ENCODE results near the gene IL15RA. TPM values are rescaled to one million over a fixed set of nuclear protein-coding genes. Genes with fewer than 3 reads are reported as not detected.

The IL15RA gene
- total and polyA plus RNA-seq, 2 of the 8 experiments (the other 6 are each of a cell fraction or from before 2014, with no cell fraction given), result 1.3 to 1.4 TPM

GRCh38 chr10:5919568-5919967 lies 57.8 kb downstream of the IL15RA start:
- no peak overlapping the region for H3K27ac ChIP-seq (ENCODE audit: low read depth, low read length)
- H3K79me1 ChIP-seq (ENCODE audit: low read depth, low read length), result no peaks in the 10 kb centered on the region
- peaks cover 44 to 85% (median 80%) of the 10 kb centered on the region in 4 experiments for H3K36me3 ChIP-seq (ENCODE audit: control insufficient read depth in 2 of 4, insufficient read depth in 4 of 4, low read length in 3 of 4)
- H3K27me3 ChIP-seq (replicated peaks in 1 of 4; ENCODE audit: control insufficient read depth in 3 of 4, extremely low read depth in 1 of 4, insufficient read depth in 3 of 4, low read length in 3 of 4), result no peaks in the 10 kb centered on the region
- DNase-seq (ENCODE audit: low read depth in 1 of 2, low spot score in 2 of 2), result no peak
- H3K79me2 ChIP-seq (ENCODE audit: control insufficient read depth in 1 of 2, insufficient read depth in 2 of 2, low read length in 2 of 2), result no peaks in the 10 kb centered on the region
- ChIA-PET POLR2A (ENCODE audit: partially characterized antibody) (no interaction called here), CTCF (ENCODE audit: partially characterized antibody) (no interaction called here)
- no peak overlapping the region for H2AFZ ChIP-seq (ENCODE audit: low read length)
- no peak overlapping the region for H2BK12ac ChIP-seq (ENCODE audit: low read depth, low read length)
- no peak overlapping the region for H2BK5ac ChIP-seq (ENCODE audit: low read depth, low read length)
- no peak overlapping the region for H3K14ac ChIP-seq (ENCODE audit: insufficient read length)
- no peaks in the 10 kb centered on the region for H3K4me1 ChIP-seq (replicated peaks in 1 of 4; ENCODE audit: control insufficient read depth in 3 of 4, insufficient read depth in 4 of 4, low read length in 3 of 4)
- H2BK120ac ChIP-seq (replicated peaks; ENCODE audit: low read depth, low read length), result no peak overlapping the region
- no peak overlapping the region for H4K91ac ChIP-seq (replicated peaks; ENCODE audit: insufficient read length, low read length)
- no peak overlapping the region for H4K5ac ChIP-seq (ENCODE audit: insufficient read length, low read depth, low read length)
- TF ChIP-seq SRF (IDR thresholded peaks at IDR 0.05; ENCODE audit: low read depth, low read length) (no peak), SP2 (IDR thresholded peaks at IDR 0.05; ENCODE audit: low read length) (no peak), CTBP2 (IDR thresholded peaks at IDR 0.05; ENCODE audit: borderline replicate concordance, insufficient read depth, insufficient read length, low read length) (no peak), CBX8 (IDR thresholded peaks at IDR 0.05; ENCODE audit: borderline replicate concordance, low read depth, low read length) (no peak)
- TF ChIP-seq, protein P1, sequence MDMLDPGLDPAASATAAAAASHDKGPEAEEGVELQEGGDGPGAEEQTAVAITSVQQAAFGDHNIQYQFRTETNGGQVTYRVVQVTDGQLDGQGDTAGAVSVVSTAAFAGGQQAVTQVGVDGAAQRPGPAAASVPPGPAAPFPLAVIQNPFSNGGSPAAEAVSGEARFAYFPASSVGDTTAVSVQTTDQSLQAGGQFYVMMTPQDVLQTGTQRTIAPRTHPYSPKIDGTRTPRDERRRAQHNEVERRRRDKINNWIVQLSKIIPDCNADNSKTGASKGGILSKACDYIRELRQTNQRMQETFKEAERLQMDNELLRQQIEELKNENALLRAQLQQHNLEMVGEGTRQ (IDR thresholded peaks at IDR 0.05; ENCODE audit: low read length), result no peak
- H3K4me2 ChIP-seq (ENCODE audit: insufficient read depth in 1 of 2, low read depth in 2 of 2, low read length in 2 of 2), result no peak overlapping the region
- no peak overlapping the region for H2AK5ac ChIP-seq (ENCODE audit: low read depth, low read length)
- H3K18ac ChIP-seq (ENCODE audit: extremely low read depth, low read length), result no peak overlapping the region
- H2BK15ac ChIP-seq (ENCODE audit: low read length), result no peak overlapping the region
- H3K4me3 ChIP-seq (ENCODE audit: extremely low read depth in 1 of 4, insufficient read depth in 2 of 4, low read depth in 3 of 4, low read length in 4 of 4), result no peak overlapping the region
- no peak overlapping the region for H2BK20ac ChIP-seq (ENCODE audit: low read length)
- peaks cover 4% of the 10 kb centered on the region; the same call in 1 of the 2 replicates for H3K23me2 ChIP-seq (ENCODE audit: low read depth, low read length)
- no peak overlapping the region for H3K9ac ChIP-seq (replicated peaks in 1 of 4; ENCODE audit: extremely low read depth in 1 of 4, low read depth in 3 of 4, low read length in 3 of 4)
- FAIRE-seq, result no peak
- H4K8ac ChIP-seq (ENCODE audit: extremely low read depth, insufficient read depth, low read length), result no peak overlapping the region
- H3K9me3 ChIP-seq (ENCODE audit: insufficient read depth in 2 of 2, low read depth in 1 of 2, low read length in 1 of 2), result no peaks in the 10 kb centered on the region
- H3K56ac ChIP-seq (replicated peaks; ENCODE audit: insufficient read length, low read depth, low read length), result no peak overlapping the region
- peaks cover 2 to 4% of the 10 kb centered on the region in 2 experiments for H4K20me1 ChIP-seq (replicated peaks in 1 of 2; ENCODE audit: control insufficient read depth in 1 of 2, insufficient read depth in 2 of 2, low read length in 2 of 2)
- 94% methylated on average over 7 of the region's 7 CpGs; no CpG with 5 or more reads in 1 of the 2 experiments for WGBS, 2 experiments (ENCODE audit: extremely low coverage in 1 of 2, insufficient coverage in 1 of 2, insufficient read length in 1 of 2, insufficient replicate concordance in 2 of 2, low coverage in 1 of 2, low lambda C conversion rate in 2 of 2, missing lambda C conversion rate in 1 of 2)
- H3K23ac ChIP-seq (ENCODE audit: insufficient read length), result no peak overlapping the region
- H3K4ac ChIP-seq (replicated peaks; ENCODE audit: insufficient read length, low read depth, low read length), result no peak overlapping the region
